Gastrocnemius medialis (tissue), 4 donors: Measurements from ENCODE around the gene GEMIN7.
"Not testable (repeated sequence)": the region's sequence is repeated elsewhere in the genome, so short reads cannot be mapped to it uniquely, and the experiment has no call there.

ENCODE experiments used
- POLR2A ChIP-seq, 2 donors: fragments of 450-650 bp; IDR thresholded peaks; one replicate each; pipeline ENCODE4 v1.6.1; 2017; ENCODE audit warnings: antibody characterized with exemption in 2 of 2, mild to moderate bottlenecking in 2 of 2, moderate library complexity in 2 of 2
- TF ChIP-seq, protein P1 (sequence below), 5 experiments: fragments of 450-650 bp in 3 of 5; fragments of 200-600 bp in 2 of 5; sonication (generic) in 2 of 5; IDR thresholded peaks in 4 of 5; conservative IDR thresholded peaks in 1 of 5; 1 replicate in 4 of 5; 2 replicates in 1 of 5; pipeline ENCODE4 v1.5.1; 2016 to 2019; ENCODE audit warnings: antibody characterized with exemption in 5 of 5, mild to moderate bottlenecking in 3 of 5, moderate library complexity in 3 of 5

DNA sequence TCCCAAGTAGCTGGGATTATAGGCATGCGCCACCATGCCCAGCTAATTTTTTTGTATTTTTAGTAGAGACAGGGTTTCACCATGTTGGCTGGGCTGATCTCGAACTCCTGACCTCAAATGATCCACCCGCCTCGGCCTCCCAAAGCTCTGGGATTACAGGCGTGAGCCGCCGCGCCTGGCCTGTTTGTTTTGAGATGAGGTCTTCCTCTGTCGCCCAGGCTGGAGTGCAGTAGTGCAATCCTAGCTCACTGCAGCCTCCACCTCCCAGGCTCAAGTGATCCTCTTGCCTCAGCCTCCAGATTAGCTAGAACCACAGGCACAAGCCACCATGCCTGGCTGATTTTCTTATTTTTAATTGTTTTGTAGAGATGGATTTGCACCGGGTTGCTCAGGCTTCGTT lies 27.3 kb downstream of the GEMIN7 start:
- TF ChIP-seq, protein P1, sequence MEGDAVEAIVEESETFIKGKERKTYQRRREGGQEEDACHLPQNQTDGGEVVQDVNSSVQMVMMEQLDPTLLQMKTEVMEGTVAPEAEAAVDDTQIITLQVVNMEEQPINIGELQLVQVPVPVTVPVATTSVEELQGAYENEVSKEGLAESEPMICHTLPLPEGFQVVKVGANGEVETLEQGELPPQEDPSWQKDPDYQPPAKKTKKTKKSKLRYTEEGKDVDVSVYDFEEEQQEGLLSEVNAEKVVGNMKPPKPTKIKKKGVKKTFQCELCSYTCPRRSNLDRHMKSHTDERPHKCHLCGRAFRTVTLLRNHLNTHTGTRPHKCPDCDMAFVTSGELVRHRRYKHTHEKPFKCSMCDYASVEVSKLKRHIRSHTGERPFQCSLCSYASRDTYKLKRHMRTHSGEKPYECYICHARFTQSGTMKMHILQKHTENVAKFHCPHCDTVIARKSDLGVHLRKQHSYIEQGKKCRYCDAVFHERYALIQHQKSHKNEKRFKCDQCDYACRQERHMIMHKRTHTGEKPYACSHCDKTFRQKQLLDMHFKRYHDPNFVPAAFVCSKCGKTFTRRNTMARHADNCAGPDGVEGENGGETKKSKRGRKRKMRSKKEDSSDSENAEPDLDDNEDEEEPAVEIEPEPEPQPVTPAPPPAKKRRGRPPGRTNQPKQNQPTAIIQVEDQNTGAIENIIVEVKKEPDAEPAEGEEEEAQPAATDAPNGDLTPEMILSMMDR (IDR thresholded peaks at IDR 0.05 in 4 of 5, conservative IDR thresholded peaks at IDR 0.05 in 1 of 5): not testable (repeated sequence)
- TF ChIP-seq POLR2A (IDR thresholded peaks at IDR 0.05): not testable (repeated sequence)
